MCF 10A (cell line): ENCODE results near the gene GMCL2. TPM values are rescaled to one million over a fixed set of nuclear protein-coding genes. Genes with fewer than 3 reads are reported as not detected.

Experiments used
- BruUV-seq: library from RNA; stranded (reverse); fragments of 400-500 nt; replicated peaks from 2 replicates; lab custom pipeline; 2021; lab: Mats Ljungman, UMichigan
- CTCF ChIA-PET: fragments of 300-600 bp; sonication (Branson Sonifier 250); formaldehyde crosslinking; extraction: SDS; loops from one replicate; lab custom pipeline; 2021; ENCODE audit warnings: antibody characterized with exemption, inconsistent platforms; lab: Yijun Ruan, JAX
- POLR2A ChIA-PET: fragments of 300-600, 350-650 bp; sonication (Branson Sonifier 250); formaldehyde crosslinking; extraction: SDS; loops from one replicate; lab custom pipeline; 2020; ENCODE audit warnings: antibody characterized with exemption, inconsistent platforms; lab: Yijun Ruan, JAX
- DNase-seq: peaks from one replicate; pipeline ENCODE4 v3.0.0-alpha.2; 2018; ENCODE audit not compliant: unreplicated experiment
- H3K27ac Mint-ChIP-seq: one replicate; pipeline ENCODE4 v1.8.0; 2022; ENCODE audit warnings: mild to moderate bottlenecking, low read depth, mixed read lengths; ENCODE audit not compliant: unreplicated experiment
- H3K27me3 Mint-ChIP-seq: one replicate; pipeline ENCODE4 v1.8.0; 2022; ENCODE audit warnings: mixed read lengths; ENCODE audit not compliant: insufficient read depth, unreplicated experiment
- H3K36me3 Mint-ChIP-seq: one replicate; pipeline ENCODE4 v1.8.0; 2022; ENCODE audit warnings: mild to moderate bottlenecking, moderate library complexity, mixed read lengths; ENCODE audit not compliant: insufficient read depth, unreplicated experiment
- H3K4me1 Mint-ChIP-seq: one replicate; pipeline ENCODE4 v1.8.0; 2022; ENCODE audit warnings: mixed read lengths; ENCODE audit not compliant: insufficient read depth, unreplicated experiment
- H3K4me3 Mint-ChIP-seq: one replicate; pipeline ENCODE4 v1.8.0; 2022; ENCODE audit warnings: mild to moderate bottlenecking, moderate library complexity, mixed read lengths; ENCODE audit not compliant: unreplicated experiment
- H3K9me3 Mint-ChIP-seq: one replicate; pipeline ENCODE4 v1.8.0; 2022; ENCODE audit warnings: mixed read lengths; ENCODE audit not compliant: unreplicated experiment
- CTCF ChIP-seq: fragments of 200-600 bp; IDR thresholded peaks from one replicate; pipeline ENCODE4 v1.8.0; 2022; ENCODE audit warnings: antibody characterized with exemption, mild to moderate bottlenecking; ENCODE audit not compliant: unreplicated experiment
- intact Hi-C: fragments of 100-400 bp; cut with micrococcal nuclease; formaldehyde crosslinking; loops from 2 replicates; pipeline ENCODE4 v1.14.1; 2022
- total RNA-seq: library from RNA; stranded (reverse); gene quantifications from 2 replicates; pipeline ENCODE4 v1.2.3, GENCODE V29; 2022

Gene GMCL2
- total RNA-seq, 1 experiment from 2014 or later: not detected

- no peak overlapping the region for H3K4me3 Mint-ChIP-seq
- TSS peak; percentile 47 for BruUV-seq
- peaks cover 98% of the 10 kb centered on the region for H3K36me3 Mint-ChIP-seq
- H3K9me3 Mint-ChIP-seq: no peaks in the 10 kb centered on the region
- TF ChIP-seq CTCF: no peak
- intact Hi-C loops: no loop called here
- POLR2A ChIA-PET: interaction anchor here (0.6 to 4.0 kb wide), 4 partner anchors 10 to 1345 kb away, joined by 3 to 24 read pairs (median 3); no protein-coding TSS in a partner anchor
- CTCF ChIA-PET: interaction anchor here (0.6 kb wide), 1 partner anchor 69 kb away, joined by 3 read pairs; no protein-coding TSS in a partner anchor
- no peak for DNase-seq
- peaks cover 38% of the 10 kb centered on the region for H3K4me1 Mint-ChIP-seq
- no peak overlapping the region for H3K27ac Mint-ChIP-seq
- H3K27me3 Mint-ChIP-seq: no peaks in the 10 kb centered on the region
Measured at GRCh38 chr5:178210686-178211085, 23.5 kb upstream of the GMCL2 start.

- Mint-ChIP-seq H3K27me3 (no peaks in the 10 kb centered on the region), H3K9me3 (no peaks in the 10 kb centered on the region), H3K4me1 (peaks cover 38% of the 10 kb centered on the region), H3K27ac (no peak overlapping the region), H3K36me3 (peaks cover 98% of the 10 kb centered on the region), H3K4me3 (no peak overlapping the region)
- ChIA-PET CTCF (interaction anchor here (0.6 kb wide), 1 partner anchor 209 kb away, joined by 4 read pairs; no protein-coding TSS in a partner anchor), POLR2A (interaction anchor here (0.9 to 1.2 kb wide), 2 partner anchors 14 to 17 kb away, joined by 3 read pairs; no protein-coding TSS in a partner anchor)
- intact Hi-C loops: no loop called here
- no TSS peak for BruUV-seq
- no peak for DNase-seq
- TF ChIP-seq CTCF: no peak
Measured at GRCh38 chr5:178210073-178210535, 22.9 kb upstream of the GMCL2 start.

GRCh38 chr5:178209334-178210072, 22.3 kb upstream of the GMCL2 start:
- Mint-ChIP-seq H3K9me3 (no peaks in the 10 kb centered on the region), H3K36me3 (peaks cover 96% of the 10 kb centered on the region)
- CTCF ChIA-PET: interaction anchor here (0.6 kb wide), 1 partner anchor 209 kb away, joined by 4 read pairs; no protein-coding TSS in a partner anchor

More at GRCh38 chr5:178209334-178210072, 22.3 kb upstream of the GMCL2 start:
- Mint-ChIP-seq H3K27me3 (no peaks in the 10 kb centered on the region), H3K4me3 (no peak overlapping the region), H3K4me1 (peaks cover 38% of the 10 kb centered on the region), H3K27ac (no peak overlapping the region)
- intact Hi-C loops: no loop called here
- BruUV-seq: no TSS peak
- DNase-seq: no peak
- POLR2A ChIA-PET: interaction anchor here (0.9 kb wide), 1 partner anchor 17 kb away, joined by 3 read pairs; no protein-coding TSS in a partner anchor
- no peak for TF ChIP-seq CTCF
